ENCODE measurements around the gene CARMIL1. TPM values are rescaled to one million over a fixed set of nuclear protein-coding genes. Genes with fewer than 3 reads are reported as not detected.

Gene CARMIL1
- total RNA-seq, 4 donors from 2014 or later = 6.2 to 17.2 (median 11.5) TPM

DNA sequence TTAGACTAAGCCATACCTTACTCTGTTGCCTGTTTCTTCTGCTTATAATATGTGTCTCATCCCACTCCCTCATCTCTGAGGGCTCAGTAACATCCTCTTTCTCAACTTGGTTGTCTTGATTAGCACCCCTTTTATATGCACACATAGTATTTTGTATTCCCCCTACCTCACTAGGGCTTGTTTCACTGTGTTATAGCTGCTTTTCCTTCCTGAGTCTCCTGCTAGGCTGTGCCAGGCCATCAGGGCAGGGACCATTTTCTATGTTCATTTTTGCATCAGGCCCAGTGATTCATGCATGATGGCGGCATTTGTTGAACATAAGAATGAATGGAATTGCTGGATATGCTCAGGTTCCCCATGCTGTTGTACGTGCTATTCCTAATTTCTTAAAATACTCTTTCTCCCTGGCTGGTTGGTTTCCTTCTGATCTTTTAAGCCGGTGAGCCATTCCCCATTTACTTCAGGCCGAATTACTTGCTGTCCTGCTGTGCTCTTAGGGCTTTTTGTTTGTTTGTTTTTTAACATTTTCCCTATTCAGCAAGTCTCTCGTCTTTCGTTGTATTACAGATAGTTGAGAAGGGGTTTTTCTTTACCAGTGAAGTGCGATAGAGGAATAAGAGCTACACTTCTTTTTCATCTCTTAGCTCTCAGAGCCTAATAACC lies 183.2 kb downstream of the CARMIL1 start:
- Histone ChIP-seq H3K9me3 (no peaks in the 10 kb centered on the region), H3K27me3 (no peaks in the 10 kb centered on the region), H3K36me3 (no peaks in the 10 kb centered on the region), H3K4me1 (no peaks in the 10 kb centered on the region), H3K27ac (no peak overlapping the region), H3K4me3 (no peak overlapping the region)
- ATAC-seq = no peak
- TF ChIP-seq POLR2A (IDR thresholded peaks at IDR 0.05) (no peak), CTCF (IDR thresholded peaks at IDR 0.05) (no peak), POLR2AphosphoS5 (IDR thresholded peaks at IDR 0.05) (no peak), EP300 (IDR thresholded peaks at IDR 0.05) (no peak)
- WGBS, 2 donors (ENCODE audit: low coverage in 1 of 2) = 66 to 89% methylated on average over 7 of the region's 7 CpGs

DNA sequence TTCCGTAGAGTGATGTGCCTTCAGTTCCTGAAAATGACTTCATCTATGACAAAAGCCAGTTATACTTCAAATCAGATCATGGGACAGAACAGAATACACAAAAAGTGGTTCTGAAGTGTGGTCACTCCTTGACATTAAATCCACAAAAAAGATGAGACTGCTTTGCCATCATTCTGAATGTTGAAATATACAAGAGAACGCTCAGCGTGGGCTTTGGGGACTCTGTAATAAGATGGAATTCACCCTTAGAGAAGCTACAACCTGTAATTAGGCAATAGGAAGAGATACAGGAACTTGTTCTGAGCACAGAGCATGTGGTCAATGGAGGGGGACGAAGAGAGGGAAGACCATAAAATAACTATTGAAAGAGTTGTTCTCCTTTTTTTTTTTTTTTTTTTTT lies 184.3 kb downstream of the CARMIL1 start:
- no peak for ATAC-seq
- Histone ChIP-seq H3K4me1 (no peaks in the 10 kb centered on the region), H3K36me3 (no peaks in the 10 kb centered on the region), H3K27ac (no peak overlapping the region), H3K9me3 (no peaks in the 10 kb centered on the region), H3K27me3 (no peaks in the 10 kb centered on the region), H3K4me3 (no peak overlapping the region)
- no peak for TF ChIP-seq CTCF (IDR thresholded peaks at IDR 0.05)
- TF ChIP-seq EP300 (IDR thresholded peaks at IDR 0.05) = no peak
- no peak for TF ChIP-seq POLR2AphosphoS5 (IDR thresholded peaks at IDR 0.05)
- TF ChIP-seq POLR2A (IDR thresholded peaks at IDR 0.05) = no peak
- 81 to 89% methylated on average over 3 to 4 of the region's 4 CpGs for WGBS, 2 donors (ENCODE audit: low coverage in 1 of 2)

GRCh38 chr6:25464225-25464624 lies 185.1 kb downstream of the CARMIL1 start:
- no peak overlapping the region for H3K4me3 ChIP-seq
- TF ChIP-seq CTCF (IDR thresholded peaks at IDR 0.05) = no peak
- no peak for TF ChIP-seq POLR2AphosphoS5 (IDR thresholded peaks at IDR 0.05)
- TF ChIP-seq EP300 (IDR thresholded peaks at IDR 0.05) = no peak
- TF ChIP-seq POLR2A (IDR thresholded peaks at IDR 0.05) = no peak
- WGBS, 2 donors (ENCODE audit: low coverage in 1 of 2) = 69% methylated on average over 1 of the region's 1 CpG; no CpG with 5 or more reads in 1 of the 2 donors
- no peaks in the 10 kb centered on the region for H3K9me3 ChIP-seq
- H3K36me3 ChIP-seq = no peaks in the 10 kb centered on the region
- no peak overlapping the region for H3K27ac ChIP-seq
- H3K4me1 ChIP-seq = no peaks in the 10 kb centered on the region
- H3K27me3 ChIP-seq = no peaks in the 10 kb centered on the region
- no peak for ATAC-seq

- Histone ChIP-seq H3K4me3 (no peak overlapping the region), H3K27ac (no peak overlapping the region), H3K9me3 (no peaks in the 10 kb centered on the region), H3K27me3 (no peaks in the 10 kb centered on the region), H3K36me3 (no peaks in the 10 kb centered on the region), H3K4me1 (no peaks in the 10 kb centered on the region)
- no peak for ATAC-seq
- TF ChIP-seq POLR2A (IDR thresholded peaks at IDR 0.05) (no peak), POLR2AphosphoS5 (IDR thresholded peaks at IDR 0.05) (no peak), CTCF (IDR thresholded peaks at IDR 0.05) (no peak), EP300 (IDR thresholded peaks at IDR 0.05) (no peak)
- 80 to 90% methylated on average over 1 to 2 of the region's 2 CpGs for whole genome bisulfite sequencing, 2 donors (ENCODE audit: low coverage in 1 of 2)
Observed at GRCh38 chr6:25465941-25466340, 186.8 kb downstream of the CARMIL1 start.

DNA sequence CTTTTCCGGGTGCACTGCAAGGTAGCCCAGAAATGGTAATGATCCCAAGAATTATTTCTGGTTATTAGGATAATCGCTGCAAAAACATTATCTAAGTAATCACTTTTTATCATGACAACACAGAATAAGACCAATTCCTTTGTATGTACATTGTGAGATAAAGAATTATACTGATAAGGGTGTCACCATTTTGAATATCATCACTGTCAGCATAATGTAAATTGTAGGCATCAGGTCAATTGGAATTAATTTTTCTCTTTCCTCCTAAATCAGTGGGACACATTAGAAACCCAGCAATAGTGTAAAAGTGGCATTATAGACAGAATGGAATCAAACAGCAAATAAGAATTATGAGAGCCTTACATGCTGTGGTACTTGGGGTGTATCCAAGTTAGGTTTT lies 189.7 kb downstream of the CARMIL1 start:
- Histone ChIP-seq H3K4me1 (no peaks in the 10 kb centered on the region), H3K27me3 (no peaks in the 10 kb centered on the region), H3K27ac (no peak overlapping the region), H3K9me3 (no peaks in the 10 kb centered on the region), H3K4me3 (no peak overlapping the region), H3K36me3 (no peaks in the 10 kb centered on the region)
- TF ChIP-seq POLR2AphosphoS5 (IDR thresholded peaks at IDR 0.05) = no peak
- 92 to 100% methylated on average over 2 of the region's 2 CpGs for WGBS, 2 donors (ENCODE audit: low coverage in 1 of 2)
- no peak for ATAC-seq
